Upper lobe of left lung (tissue), 6 donors: ENCODE results near the gene ALKBH5. TPM values are rescaled to one million over a fixed set of nuclear protein-coding genes. Genes with fewer than 3 reads are reported as not detected.

Source experiments
- ATAC-seq, 2 donors: fragments of 200-7000 bp; cut with Tn5 transposase; one replicate each; pipeline ENCODE4 v1.9.1; 2022; ENCODE audit warnings: mild to moderate bottlenecking in 2 of 2, moderate library complexity in 2 of 2; ENCODE audit not compliant: low FRiP score in 2 of 2
- DNase-seq, 2 donors: peaks; one replicate each; pipeline ENCODE4 v3.0.0-alpha.2; 2019 to 2020
- H3K27ac ChIP-seq, 4 donors: fragments of 200-600 bp; sonication (generic); one replicate each; pipeline ENCODE4 v1.5.1; 2016 to 2019
- H3K27me3 ChIP-seq, 4 donors: fragments of 200-600 bp; sonication (generic); one replicate each; pipeline ENCODE4 v1.5.1; 2017 to 2019
- H3K36me3 ChIP-seq, 4 donors: fragments of 200-600 bp; sonication (generic); one replicate each; pipeline ENCODE4 v1.5.1; 2016 to 2019
- H3K4me1 ChIP-seq, 4 donors: fragments of 200-600 bp; sonication (generic); one replicate each; pipeline ENCODE4 v1.5.1; 2018 to 2019
- H3K4me3 ChIP-seq, 4 donors: fragments of 200-600 bp; sonication (generic); one replicate each; pipeline ENCODE4 v1.5.1; 2017 to 2019; ENCODE audit warnings: mild to moderate bottlenecking in 2 of 4, moderate library complexity in 1 of 4
- H3K9me3 ChIP-seq, 4 donors: fragments of 200-600 bp; sonication (generic); one replicate each; pipeline ENCODE4 v1.5.1; 2018 to 2019
- EP300 ChIP-seq, 4 donors: sonication (generic); formaldehyde crosslinking; IDR thresholded peaks; one replicate each; pipeline ENCODE4 v1.5.1; 2017; ENCODE audit warnings: antibody characterized with exemption in 4 of 4, control low read depth in 2 of 4
- POLR2A ChIP-seq, 4 donors: fragments of 450-650 bp; IDR thresholded peaks; one replicate each; pipeline ENCODE4 v1.5.1; 2016 to 2017; ENCODE audit warnings: antibody characterized with exemption in 4 of 4, mild to moderate bottlenecking in 2 of 4
- POLR2AphosphoS5 ChIP-seq, 2 donors: sonication (generic); formaldehyde crosslinking; IDR thresholded peaks; one replicate each; pipeline ENCODE4 v1.5.1; 2017; ENCODE audit warnings: antibody characterized with exemption in 2 of 2
- WGBS, 2 donors: methylation state at CpG; one replicate each; pipeline ENCODE4 v1.1.5; 2017 to 2018; 5-methylcytosine and 5-hydroxymethylcytosine counted together
- total RNA-seq, 6 donors: library from RNA; depleted of rRNA in 4 of 6; stranded (reverse); fragments of >200 nt in 4 of 6; gene quantifications; one replicate each; pipeline versions ENCODE4 v1.1.0 to v1.2.1, GENCODE V29; 2016 to 2021
- TF ChIP-seq, protein P1 (sequence below), 6 experiments: fragments of 450-650 bp in 4 of 6; fragments of 200-600 bp in 2 of 6; sonication (generic) in 2 of 6; IDR thresholded peaks; one replicate each; pipeline ENCODE4 v1.5.1; 2016 to 2019; ENCODE audit warnings: antibody characterized with exemption in 6 of 6
- donor health status: DM: no; HTN: no; CAD: no; lungs with moderate emphysema.
- donor health status: DM: no; HTN: yes; CAD: no; lungs with severe emphysema.

The ALKBH5 gene
- total RNA-seq, 6 donors from 2014 or later: 63.9 to 112 (median 94.7) TPM

GRCh38 chr17:18177722-18178121, 5.9 kb upstream of the ALKBH5 start:
- Histone ChIP-seq H3K27ac (no peak overlapping the region), H3K36me3 (no peaks in the 10 kb centered on the region), H3K4me1 (peaks cover 6 to 12% (median 9%) of the 10 kb centered on the region in 4 donors), H3K27me3 (no peaks in the 10 kb centered on the region), H3K4me3 (no peak overlapping the region), H3K9me3 (no peaks in the 10 kb centered on the region)
- TF ChIP-seq, protein P1, sequence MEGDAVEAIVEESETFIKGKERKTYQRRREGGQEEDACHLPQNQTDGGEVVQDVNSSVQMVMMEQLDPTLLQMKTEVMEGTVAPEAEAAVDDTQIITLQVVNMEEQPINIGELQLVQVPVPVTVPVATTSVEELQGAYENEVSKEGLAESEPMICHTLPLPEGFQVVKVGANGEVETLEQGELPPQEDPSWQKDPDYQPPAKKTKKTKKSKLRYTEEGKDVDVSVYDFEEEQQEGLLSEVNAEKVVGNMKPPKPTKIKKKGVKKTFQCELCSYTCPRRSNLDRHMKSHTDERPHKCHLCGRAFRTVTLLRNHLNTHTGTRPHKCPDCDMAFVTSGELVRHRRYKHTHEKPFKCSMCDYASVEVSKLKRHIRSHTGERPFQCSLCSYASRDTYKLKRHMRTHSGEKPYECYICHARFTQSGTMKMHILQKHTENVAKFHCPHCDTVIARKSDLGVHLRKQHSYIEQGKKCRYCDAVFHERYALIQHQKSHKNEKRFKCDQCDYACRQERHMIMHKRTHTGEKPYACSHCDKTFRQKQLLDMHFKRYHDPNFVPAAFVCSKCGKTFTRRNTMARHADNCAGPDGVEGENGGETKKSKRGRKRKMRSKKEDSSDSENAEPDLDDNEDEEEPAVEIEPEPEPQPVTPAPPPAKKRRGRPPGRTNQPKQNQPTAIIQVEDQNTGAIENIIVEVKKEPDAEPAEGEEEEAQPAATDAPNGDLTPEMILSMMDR (IDR thresholded peaks at IDR 0.05): no peak
- no peak for TF ChIP-seq POLR2A (IDR thresholded peaks at IDR 0.05)
- no peak for TF ChIP-seq POLR2AphosphoS5 (IDR thresholded peaks at IDR 0.05)
- no peak for TF ChIP-seq EP300 (IDR thresholded peaks at IDR 0.05)
- WGBS, 2 donors: 96 to 98% methylated on average over 8 of the region's 8 CpGs
- no peak for DNase-seq
- no peak for ATAC-seq

DNA sequence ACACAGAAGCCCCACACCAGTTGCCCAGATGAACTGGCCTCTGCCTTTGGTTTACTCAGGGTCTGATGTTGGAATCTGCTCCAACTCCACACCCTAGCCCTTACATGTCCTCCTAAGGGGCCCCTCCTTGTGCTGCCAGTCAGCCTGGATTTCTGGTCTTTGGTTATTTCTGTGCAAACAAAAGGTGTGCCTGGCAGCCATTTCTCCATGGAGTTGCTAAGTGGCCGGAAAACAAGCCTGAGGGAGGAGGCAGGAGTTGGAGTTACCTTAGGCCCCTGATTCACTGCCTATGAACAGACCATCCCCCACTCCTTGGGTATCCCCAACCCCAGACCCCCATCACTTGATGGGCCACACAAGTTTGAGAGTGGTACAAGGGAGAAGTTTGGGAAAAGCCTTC, 4.4 kb upstream of the ALKBH5 start:
- Histone ChIP-seq H3K27ac (no peak overlapping the region), H3K4me3 (no peak overlapping the region), H3K36me3 (no peaks in the 10 kb centered on the region), H3K9me3 (no peaks in the 10 kb centered on the region), H3K4me1 (peaks cover 6 to 12% (median 9%) of the 10 kb centered on the region in 4 donors), H3K27me3 (no peaks in the 10 kb centered on the region)
- TF ChIP-seq POLR2A (IDR thresholded peaks at IDR 0.05): no peak
- TF ChIP-seq EP300 (IDR thresholded peaks at IDR 0.05): no peak
- TF ChIP-seq, protein P1 (IDR thresholded peaks at IDR 0.05): no peak
- TF ChIP-seq POLR2AphosphoS5 (IDR thresholded peaks at IDR 0.05): no peak
- WGBS, 2 donors: 40 to 50% methylated on average over 1 of the region's 1 CpG
- DNase-seq (no peak), ATAC-seq (no peak)

DNA sequence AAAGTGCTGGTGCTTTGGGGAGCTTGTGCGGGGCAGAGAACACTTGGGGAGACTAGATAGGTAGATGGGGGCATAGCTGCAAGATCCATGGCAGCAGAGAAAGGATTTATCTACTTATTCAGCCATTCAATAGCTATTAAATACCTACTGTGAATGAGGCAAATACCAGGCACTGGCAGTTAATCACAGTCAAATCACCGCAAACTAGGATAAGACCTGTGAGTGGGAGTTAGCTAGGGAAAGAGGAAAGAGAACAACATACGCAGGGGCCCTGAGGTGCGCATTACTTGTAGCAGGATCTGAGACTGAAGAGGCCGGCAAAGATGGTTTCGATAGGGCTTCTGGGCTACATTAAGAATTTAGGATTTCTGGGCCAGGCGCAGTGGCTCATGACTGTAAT, 3.8 kb upstream of the ALKBH5 start:
- 93 to 98% methylated on average over 7 of the region's 7 CpGs for WGBS, 2 donors
- H3K27me3 ChIP-seq: no peaks in the 10 kb centered on the region
- H3K27ac ChIP-seq: no peak overlapping the region
- no peak for DNase-seq
- no peak for ATAC-seq
- no peaks in the 10 kb centered on the region for H3K9me3 ChIP-seq
- peaks cover 6 to 12% (median 10%) of the 10 kb centered on the region in 4 donors for H3K4me1 ChIP-seq
- TF ChIP-seq EP300 (IDR thresholded peaks at IDR 0.05) (no peak), POLR2A (IDR thresholded peaks at IDR 0.05) (no peak), POLR2AphosphoS5 (IDR thresholded peaks at IDR 0.05) (no peak)
- TF ChIP-seq, protein P1 (IDR thresholded peaks at IDR 0.05): no peak
- no peaks in the 10 kb centered on the region for H3K36me3 ChIP-seq
- H3K4me3 ChIP-seq: no peak overlapping the region

DNA sequence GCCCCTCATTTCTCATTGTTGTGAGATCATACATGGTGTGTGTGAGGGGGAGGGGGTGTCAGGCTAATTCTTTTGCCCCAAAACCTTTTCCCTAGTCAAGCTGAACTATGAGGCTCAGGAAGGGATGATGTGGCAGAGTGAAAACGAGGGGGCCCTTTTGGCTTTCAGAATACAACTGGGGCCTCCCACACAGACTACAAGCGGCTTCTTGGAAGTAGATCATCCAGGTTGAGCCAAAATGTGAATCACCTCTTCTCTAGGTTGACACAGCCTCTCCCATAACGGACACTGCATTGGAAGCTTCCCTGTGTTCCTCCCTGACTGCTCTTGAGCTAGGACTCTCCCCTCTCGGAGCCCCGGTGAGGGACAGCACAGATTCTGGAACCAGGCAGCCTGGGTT, 2.3 kb upstream of the ALKBH5 start:
- ATAC-seq (no peak), DNase-seq (no peak)
- H3K9me3 ChIP-seq: no peaks in the 10 kb centered on the region
- H3K4me1 ChIP-seq: peaks cover 14 to 27% (median 21%) of the 10 kb centered on the region in 4 donors
- no peaks in the 10 kb centered on the region for H3K36me3 ChIP-seq
- no peak for TF ChIP-seq POLR2AphosphoS5 (IDR thresholded peaks at IDR 0.05)
- TF ChIP-seq POLR2A (IDR thresholded peaks at IDR 0.05): no peak
- TF ChIP-seq EP300 (IDR thresholded peaks at IDR 0.05): no peak
- TF ChIP-seq, protein P1 (IDR thresholded peaks at IDR 0.05): no peak
- H3K27me3 ChIP-seq: no peaks in the 10 kb centered on the region
- WGBS, 2 donors: 88 to 95% methylated on average over 5 of the region's 5 CpGs
- H3K27ac ChIP-seq: peak overlapping the region in 1 of 4 donors; percentile 97
- H3K4me3 ChIP-seq: no peak overlapping the region
